ENCODE data around the gene SEC16A.

SEC16A gene

DNA sequence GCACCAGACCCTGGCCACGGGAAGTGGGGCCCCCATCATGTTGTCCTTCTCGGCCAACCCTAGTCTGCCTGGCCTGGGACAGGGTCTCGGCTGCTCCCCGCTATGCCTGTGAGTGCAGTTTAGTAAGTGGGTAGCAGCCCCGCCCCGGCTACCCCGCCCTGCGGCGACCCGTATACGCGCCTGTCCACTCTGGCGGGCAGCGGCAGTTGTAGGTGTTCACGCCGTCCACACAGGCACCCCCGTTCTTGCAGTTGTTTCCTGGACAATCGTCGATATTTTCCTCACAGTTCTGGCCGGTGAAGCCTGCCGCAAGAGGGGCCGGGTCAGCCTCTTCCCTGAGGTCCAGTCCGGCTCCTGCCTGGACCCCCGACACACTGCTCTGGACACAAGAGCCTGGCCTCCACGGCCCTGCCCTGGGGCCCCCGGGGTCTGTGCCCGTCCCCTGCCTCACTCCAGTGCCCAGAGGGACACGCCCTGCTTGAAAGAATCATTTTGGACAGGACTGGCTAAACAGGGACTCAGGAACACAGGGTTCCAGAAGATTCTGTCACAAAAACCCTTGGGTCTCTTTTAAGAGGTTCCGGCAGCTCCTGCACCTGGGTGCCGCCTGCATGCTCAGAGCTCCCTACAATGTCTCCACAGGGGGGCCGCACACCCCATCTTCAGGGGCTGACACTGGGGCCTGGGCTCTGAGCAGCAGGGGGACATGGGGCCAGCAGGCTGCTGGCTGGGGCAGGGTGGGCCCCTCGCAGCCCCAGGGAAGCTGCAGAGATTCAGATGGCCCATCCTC is 36.6 kb upstream of the SEC16A start:
- DNase-seq (ENCODE audit: low spot score): peak; percentile 13

DNA sequence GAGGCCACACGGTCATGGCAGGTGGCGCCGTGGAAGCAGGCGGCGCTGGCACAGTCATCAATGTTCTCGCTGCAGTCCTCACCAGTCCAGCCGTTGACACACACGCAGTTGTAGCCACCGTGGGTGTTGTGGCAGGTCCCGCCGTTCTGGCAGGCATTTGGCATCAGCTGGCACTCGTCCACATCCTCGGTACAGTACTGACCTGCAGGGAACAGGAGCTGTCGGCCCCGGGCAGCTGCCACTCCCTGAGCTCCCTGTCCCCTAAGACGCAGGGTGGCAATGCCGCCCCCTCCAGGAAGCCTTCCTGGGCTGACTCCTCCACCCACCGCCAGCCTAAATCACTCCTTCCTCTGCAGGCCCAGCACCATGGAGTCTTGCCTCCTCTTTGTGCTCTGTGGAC is 35.8 kb upstream of the SEC16A start:
- no peak for DNase-seq (ENCODE audit: low spot score)

DNA sequence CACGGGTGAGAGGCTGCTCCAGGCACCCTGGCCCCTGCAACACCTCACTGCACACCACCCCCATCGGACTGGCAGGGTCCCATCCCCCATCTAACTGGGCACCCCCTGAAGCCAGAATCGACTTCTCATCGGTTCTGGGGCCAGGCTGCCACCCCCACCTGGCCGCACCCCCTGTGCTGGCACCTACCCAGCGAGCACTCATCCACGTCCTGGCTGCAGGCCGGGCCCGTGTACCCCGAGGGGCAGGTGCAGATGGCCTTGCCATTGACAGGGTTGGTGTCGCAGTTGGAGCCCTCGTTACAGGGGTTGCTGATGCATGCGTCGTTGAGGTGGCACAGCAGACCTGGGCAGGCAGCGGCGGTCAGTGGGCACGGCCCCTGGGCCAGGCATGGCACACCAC is 35.1 kb upstream of the SEC16A start:
- no peak for DNase-seq (ENCODE audit: low spot score)

DNA sequence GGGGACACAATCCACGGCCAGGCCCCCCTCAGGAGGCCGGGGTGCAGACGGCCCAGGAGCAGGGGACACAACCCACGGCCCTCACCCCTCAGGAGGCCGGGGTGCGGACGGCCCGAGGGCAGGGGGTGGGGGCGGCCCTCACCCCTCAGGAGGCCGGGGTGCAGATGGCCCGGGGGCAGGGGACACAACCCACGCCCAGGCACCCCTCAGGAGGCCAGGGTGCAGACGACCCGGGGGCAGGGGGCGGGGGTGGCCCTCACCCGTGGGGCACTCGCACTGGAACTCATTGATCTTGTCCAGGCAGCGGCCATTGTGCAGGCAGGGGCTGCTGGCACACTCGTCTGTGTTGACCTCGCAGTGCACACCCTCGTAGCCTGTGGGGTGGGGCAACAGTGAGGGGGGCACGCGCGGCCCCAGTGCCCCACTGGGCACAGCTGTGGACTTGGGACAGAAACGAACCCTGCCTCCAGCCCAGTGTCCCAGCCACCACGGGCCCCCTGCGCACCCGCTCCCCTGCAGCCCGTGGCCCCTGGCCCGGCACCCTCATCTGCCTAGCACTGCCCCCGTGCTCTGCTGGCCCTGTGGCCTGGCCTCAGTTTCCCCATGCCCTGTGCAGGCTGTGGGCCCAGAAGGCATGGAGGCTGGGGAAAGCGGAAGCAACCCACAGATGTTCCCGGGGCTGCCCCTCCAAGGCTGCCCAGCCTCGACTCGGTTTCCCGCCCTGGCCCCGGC is 34.3 kb upstream of the SEC16A start:
- no peak for DNase-seq (ENCODE audit: low spot score)

DNA sequence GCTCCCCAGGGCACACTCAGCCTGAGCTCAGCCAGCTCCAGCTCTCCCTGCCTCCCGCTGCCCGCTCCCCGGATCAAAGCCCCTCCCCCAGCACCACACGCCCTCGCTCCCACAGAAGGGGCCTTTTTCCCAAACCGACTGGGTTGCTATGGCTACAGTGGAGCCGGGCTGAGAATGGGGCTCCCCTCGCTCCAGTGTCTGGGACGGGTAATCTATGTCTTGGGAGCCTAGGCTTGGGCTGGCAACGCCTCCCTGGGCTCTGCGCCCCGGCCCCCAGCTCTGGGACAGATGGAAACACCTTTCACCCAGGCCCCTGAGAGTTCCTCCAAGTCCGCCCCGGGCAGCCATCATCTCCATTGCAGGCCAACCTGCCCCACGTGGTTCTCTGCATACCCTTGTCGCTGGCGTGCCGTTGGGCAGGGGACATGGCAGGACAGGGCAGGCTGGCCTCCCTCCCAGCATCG is 33.4 kb upstream of the SEC16A start:
- no peak for DNase-seq (ENCODE audit: low spot score)

DNA sequence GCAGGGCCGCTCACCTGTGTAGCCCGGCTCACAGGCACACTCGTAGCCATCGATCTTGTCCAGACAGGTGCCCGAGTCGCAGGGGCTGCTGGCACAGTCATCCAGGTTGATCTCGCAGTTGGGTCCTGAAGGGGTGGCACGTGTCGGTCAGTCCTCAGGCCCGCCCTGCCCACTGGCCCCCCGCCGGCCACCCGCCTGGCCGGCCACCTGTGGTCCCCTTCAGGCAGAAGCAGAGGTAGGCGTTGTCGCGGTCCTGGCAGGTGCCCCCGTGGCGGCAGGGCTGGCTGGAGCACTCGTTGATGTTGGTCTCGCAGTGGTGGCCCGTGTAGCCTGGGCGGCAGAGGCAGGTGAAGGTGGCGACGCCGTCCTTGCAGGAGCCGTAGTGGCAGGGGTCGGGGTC is 32.4 kb upstream of the SEC16A start:
- DNase-seq (ENCODE audit: low spot score): no peak

DNA sequence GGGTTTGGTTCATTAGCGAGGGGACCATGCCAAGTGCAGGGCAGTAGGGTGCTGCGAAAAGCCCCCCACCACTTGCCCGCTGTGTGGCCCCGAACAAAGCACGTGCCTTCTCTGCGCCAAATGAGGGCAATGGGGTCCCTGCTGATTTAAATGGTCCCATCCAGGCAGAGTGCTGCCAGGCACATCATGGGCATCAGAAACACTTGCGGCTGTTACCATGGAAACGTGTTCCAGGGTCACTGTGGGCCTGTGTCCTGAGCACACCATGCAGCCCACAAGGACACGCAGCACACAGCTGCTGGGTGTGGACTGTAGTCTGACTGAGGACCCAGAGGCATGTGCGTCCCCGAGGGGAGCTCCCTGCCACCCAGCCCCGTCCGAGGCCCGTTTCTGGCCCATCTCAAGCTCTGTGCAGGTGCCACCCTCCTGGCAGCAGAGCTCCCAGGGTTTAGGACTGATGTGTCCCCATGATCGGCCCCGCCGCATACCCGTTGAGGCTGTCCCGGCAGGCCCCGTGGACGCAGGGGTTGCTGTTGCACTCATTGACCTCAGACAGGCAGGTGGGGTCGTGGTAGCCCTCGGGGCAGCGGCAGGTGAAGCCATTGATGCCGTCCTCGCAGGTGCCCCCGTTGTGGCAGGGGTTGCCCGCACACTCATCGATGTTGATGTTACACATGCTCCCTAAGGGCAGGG is 31.3 kb upstream of the SEC16A start:
- no peak for DNase-seq (ENCODE audit: low spot score)

DNA sequence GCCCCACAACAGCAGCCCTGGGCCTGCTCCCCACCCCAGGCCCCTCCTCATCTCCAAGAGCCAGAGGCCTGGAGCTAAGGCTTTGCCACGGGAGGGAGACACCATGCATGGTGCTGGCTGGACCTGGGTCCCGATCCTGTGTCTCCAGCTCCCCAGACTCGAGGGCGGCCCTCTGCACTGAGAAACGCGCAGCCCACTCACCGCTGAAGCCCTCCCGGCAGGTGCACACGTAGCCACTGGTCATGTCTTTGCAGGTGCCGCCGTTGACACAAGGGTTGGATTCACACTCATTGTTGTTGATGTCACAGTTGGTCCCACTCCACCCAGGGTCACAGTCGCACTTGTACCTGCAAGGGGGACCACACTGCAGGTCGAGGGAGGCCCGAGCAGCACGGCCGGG is 30.4 kb upstream of the SEC16A start:
- no peak for DNase-seq (ENCODE audit: low spot score)

DNA sequence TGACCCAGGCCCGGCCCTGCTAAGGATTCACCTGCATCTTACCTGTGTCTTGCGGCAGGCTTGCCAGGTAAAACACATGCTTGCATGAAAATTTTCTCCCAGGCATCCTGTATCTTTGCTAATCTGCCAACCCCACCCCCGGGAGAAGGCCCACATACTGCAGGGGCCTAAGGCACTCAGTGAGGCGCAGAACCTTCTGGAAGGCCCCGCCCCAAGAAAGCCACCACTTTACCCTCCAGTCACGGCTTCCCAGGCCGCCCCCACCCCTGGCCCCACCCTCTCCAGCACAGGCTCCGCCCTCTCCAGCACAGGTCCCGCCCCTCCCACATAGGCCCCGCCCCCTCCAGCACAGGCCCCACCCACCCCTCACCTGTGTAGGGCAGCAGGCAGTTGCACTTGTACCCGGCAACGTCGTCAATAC is 29.8 kb upstream of the SEC16A start:
- DNase-seq (ENCODE audit: low spot score): no peak

DNA sequence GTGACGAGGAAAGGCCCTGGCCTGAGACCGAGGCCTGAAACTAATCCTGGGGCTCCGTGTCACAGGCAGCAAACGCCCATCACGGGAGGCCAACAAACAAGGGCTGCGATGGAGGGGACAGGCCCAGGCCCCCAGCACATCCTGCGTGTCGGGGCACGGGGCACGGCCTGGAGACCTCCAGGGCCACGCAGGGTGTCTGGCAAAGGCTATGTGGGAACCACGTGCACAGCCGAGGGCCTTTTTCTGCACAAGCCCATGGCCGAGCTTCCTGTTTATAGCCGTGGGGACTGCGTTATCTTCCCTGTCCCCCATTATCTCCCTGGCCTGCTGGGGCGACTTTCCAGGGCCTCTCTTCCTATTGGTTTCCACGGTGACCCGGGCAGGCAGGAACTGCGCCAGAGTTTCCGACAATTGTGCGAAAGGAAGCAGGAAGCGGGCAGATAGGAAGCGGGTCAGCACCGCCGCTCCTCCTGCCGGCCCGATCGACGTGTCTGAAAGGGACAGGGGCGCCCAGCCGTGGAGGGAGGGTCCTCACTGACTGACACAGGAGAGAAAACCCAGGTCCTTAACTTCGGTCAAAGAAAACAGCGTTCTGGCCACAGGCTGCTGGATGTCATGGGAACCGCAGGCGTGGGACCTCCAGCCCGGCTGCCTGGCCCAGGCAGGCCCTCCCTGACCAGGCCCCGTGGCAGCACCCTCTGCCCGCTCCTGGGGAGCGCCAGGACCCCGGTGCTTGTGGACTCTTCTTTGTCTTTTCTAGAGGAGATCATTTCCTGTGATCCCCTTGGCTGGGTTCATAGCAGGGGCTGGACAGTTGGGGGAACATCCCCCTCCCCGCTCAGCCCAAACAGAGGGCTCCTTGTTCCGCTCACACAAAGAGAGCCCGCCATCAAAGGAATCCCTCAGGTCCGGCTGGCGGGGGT is 29.1 kb upstream of the SEC16A start:
- no peak for DNase-seq (ENCODE audit: low spot score)

DNA sequence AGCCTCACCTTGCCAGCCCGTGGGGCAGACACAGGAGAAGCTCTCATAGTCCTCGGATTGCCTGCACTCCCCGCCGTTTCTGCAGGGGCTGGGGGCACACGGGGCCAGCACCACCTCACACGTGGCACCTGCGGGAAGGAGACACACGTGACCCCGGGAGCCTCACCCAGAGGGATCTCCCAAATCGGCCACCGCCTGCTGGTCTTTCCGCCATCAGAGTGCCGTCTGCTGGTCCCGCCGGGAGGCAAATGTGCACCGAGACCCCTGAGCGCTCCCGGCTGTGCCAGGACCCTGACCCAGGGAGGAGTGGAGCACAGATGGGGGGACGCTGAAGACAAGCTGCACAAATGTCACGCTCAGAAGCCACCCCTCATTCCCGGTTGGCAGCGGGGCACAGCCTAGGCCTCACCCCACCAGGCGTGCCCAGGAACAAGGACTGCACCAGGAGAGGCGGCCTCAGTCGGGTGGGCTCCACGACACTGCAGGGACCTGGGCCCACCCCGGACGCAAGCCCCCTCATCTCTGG is 28.4 kb upstream of the SEC16A start:
- no peak for DNase-seq (ENCODE audit: low spot score)

DNA sequence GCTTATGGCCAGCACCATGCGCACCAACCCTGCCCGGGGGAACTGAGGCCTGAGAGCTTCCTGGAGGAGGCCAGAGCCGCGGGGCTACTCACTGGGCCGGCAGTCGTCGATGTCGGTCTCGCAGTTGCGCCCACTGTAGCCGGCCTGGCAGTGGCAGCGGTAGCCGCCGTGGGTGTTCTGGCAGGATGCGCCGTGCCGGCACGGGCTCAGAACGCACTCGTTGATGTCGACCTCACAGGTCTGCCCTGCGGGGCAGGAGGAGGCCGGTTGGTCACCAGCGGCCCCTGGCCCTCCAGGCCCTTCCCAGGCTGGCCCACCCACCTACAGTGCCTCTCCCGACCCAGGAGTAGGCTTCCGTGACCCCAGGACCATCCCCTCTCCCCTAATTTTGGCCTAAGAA is 27.7 kb upstream of the SEC16A start:
- DNase-seq (ENCODE audit: low spot score): no peak

DNA sequence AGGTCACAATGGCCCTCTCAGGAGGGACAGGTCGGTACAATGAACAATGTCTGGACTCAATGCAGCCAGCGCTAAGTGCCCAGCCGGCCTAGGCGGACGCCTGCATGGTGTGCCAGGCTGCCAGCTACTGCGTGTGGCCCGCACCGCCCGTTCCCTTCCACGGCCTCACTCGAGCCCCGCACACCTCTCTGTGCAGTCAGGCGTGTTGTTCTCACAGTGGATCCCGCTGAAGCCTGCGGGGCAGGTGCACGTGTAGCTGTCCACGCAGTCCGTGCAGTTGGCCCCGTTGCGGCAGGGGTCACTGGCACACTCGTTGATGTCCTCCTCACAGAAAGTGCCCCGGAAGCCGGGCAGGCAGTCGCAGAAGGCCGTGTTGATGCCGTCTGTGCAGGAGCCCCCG is 26.7 kb upstream of the SEC16A start:
- DNase-seq (ENCODE audit: low spot score): no peak

DNA sequence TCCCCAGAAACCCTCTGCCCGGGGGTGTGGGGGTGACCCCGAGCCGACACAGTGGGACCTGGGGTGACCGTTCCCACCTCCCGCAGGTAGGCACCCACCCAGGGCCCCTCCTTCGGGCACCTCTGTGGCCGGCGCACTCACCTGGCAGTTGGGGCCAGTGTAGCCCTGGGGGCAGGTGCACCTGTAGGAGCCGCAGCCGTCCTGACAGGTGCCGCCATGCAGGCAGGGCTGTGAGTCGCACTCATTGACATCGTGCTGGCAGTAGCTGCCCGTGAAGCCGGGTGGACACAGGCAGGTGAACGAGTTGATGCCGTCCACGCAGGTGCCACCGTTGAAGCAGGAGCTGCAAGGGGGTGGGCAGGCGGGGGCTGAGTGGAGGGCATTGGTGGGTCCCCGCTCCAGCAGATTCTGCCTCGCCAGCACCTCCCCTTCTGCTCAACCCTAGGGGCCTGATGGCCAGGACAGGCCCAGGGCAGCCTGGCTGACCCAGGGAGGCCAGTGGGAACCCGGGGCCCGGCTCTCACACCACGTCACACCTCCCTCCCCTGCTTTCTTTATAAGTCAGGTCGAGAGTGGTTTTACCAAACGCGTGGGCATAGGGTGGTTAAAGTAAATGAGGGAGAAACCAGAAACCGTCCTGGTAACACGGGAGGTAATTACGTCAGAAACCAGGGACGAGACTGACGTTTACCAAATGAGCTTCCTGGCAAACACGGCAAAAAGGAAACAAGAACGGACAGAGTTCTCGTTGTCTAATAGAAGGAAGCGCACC is 26.1 kb upstream of the SEC16A start:
- no peak for DNase-seq (ENCODE audit: low spot score)

DNA sequence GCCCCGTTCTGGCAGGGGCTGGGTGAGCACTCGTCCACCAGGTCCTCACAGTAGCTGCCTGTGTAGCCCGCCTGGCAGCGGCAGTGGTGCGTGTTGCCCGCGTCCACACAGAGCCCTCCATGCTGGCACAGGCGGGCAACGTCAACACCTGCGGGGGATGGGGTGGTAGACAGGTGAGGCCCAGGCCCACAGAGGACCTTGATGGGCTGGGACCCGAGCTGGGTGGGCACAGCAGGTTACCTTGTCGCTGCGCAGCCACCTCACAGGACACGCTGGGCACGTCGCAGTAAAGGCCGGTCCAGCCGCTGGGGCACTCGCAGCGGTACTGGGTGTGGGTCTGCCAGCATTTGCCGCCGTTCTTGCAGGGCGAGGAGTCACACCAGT is 25.1 kb upstream of the SEC16A start:
- no peak for DNase-seq (ENCODE audit: low spot score)

DNA sequence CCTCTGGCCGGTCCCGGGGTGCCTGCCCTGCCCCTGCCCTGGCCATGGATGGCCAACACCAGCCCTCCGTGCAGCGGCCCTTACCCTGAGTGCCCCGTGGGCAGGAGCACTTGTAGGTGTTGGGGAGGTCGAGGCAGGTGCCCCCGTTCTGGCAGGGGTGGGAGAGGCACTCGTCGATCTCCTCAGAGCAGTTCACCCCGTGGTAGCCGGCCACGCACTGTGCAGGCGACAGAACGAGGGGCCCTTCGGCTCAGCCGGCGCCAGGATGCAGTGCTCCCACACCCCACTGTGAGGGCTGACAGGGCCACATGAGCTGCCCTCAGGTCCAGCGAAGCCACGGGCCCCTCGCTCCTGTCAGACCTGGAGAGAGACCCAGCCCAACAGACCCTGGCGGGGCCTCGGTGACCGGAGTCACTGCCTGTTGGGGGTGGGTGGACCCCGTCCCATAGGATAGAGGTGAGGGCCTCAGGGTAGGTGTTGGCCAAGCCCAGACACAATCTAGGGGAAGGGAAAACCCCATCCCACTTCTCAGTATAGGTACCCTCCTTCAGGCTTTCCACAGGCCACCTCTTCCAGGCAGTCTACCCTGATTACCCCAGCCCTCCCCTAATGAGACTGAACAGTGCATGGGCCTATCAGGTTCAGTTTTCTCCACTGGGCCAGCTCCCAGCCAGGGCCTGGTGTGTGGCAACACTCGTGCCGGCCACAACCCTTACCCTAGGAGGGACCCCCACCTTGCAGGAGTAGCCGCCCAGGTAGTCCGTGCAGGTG is 24.6 kb upstream of the SEC16A start:
- DNase-seq (ENCODE audit: low spot score): no peak

DNA sequence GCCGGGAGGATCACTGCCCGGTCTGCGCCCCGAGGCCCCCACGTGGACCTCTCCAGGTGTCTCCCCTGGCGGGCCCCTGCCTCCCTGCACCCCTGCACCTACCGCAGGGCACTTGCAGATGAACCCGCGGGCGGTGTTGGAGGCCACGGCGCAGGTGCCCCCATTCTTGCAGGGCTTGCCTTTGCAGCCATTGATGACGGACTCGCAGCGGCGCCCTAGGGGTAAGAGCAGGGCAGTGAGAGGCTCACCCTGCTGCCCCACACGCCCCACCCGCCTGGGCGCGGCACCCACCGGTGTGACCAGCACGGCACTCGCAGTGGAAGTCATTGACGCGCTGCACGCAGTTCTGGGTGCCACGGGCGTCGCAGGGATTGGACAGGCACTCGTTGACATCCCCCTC is 23.6 kb upstream of the SEC16A start:
- DNase-seq (ENCODE audit: low spot score): no peak

DNA sequence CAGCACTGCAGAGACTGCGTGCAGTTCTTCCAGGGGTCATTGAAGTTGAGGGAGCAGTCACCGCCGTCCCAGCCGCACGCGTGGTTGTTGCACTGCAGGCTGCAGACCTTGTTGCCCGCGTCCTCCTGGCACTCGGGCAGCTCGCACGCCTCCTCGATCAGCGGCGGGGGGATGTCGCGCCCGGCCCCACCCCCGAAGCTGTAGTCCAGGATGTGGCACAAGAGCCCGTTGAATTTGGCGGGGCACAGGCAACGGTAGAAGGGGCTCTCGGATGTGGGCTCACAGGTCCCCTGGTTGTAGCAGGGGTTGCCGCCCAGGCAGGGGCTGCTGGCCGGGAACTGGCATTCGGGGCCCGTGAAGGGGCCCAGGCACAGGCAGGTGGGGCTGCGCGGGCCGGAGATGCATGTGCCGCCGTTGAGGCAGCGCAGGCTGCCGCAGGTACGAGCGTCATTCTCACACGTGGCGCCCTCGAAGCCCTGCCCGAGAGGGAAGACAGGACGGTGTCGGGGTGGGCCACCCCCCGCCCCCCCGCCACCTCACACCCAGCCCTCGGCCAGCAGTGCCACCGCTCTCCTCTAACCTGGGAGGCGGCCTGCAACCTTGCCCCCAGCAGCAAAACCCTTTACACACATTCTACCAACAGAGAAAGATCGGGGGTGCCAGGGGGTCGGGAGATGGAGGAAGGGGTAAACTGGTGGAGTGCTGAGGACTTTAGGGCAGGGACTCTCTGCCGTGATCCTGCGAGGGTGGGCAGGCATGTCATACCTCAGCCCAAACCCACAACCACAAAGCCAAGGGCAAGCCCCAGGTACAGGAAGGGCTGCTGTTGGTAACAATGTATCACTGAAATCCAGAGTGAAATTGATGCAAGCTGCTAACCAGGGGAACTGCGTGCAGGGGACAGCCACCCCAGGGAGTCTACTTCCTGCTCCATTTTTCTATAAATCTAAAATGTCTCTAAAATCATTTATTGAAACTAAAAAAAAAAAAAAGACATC is 22.9 kb upstream of the SEC16A start:
- no peak for DNase-seq (ENCODE audit: low spot score)
